ENCODE results near the gene CEP112. TPM values are rescaled to one million over a fixed set of nuclear protein-coding genes. Genes with fewer than 3 reads are reported as not detected.

CEP112 gene
- total and polyA plus RNA-seq, 2 donors (not counting 3 experiments of a cell fraction or from before 2014, with no cell fraction given), result 1.5 to 25.3 TPM

DNA sequence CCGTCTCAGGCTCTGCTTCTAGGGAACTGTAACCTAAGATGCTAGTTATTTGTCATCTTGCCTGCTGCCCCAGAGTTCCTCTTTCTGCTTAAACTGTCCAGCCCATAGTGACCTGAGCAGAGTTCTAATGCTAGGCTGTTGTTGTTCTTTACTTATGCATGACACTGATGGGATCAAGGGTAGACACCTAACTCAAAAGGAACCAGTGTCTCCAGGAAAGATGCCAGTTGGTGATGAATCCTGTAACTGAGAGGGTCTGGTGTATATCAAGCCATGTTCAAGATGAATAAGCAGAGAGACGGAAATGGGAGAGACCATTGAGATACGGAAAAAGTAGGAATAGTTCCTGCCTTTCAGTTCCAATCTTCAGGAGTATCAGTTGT is 23.6 kb upstream of the CEP112 start:
- intact Hi-C loops (cut with micrococcal nuclease), result no loop called here
- H2AFZ ChIP-seq (ENCODE audit: low read depth, low read length), result no peak overlapping the region
- no peak for DNase-seq (ENCODE audit: low read depth, low spot score)
- no peak overlapping the region for H3K4me3 ChIP-seq (replicated peaks in 1 of 3; ENCODE audit: insufficient read depth in 1 of 3, low read depth in 1 of 3, low read length in 3 of 3)
- no peaks in the 10 kb centered on the region for H3K36me3 ChIP-seq (ENCODE audit: control insufficient read depth in 2 of 2, extremely low read depth in 1 of 2, insufficient read depth in 2 of 2, low read length in 2 of 2)
- POLR2A ChIA-PET, result no interaction called here
- BruUV-seq (replicated peaks), result no TSS peak
- H3K9me1 ChIP-seq (replicated peaks; ENCODE audit: control insufficient read depth, extremely low read depth, insufficient read depth, low read length), result no peaks in the 10 kb centered on the region
- TF ChIP-seq, protein P1, sequence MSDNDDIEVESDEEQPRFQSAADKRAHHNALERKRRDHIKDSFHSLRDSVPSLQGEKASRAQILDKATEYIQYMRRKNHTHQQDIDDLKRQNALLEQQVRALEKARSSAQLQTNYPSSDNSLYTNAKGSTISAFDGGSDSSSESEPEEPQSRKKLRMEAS (IDR thresholded peaks at IDR 0.05; ENCODE audit: insufficient read depth, insufficient read length), result no peak
- H3K27ac ChIP-seq (ENCODE audit: insufficient read depth, low read depth, low read length), result no peak overlapping the region
- no peak overlapping the region for H3K4me2 ChIP-seq (ENCODE audit: insufficient read depth, low read length)
- H4K20me1 ChIP-seq (replicated peaks; ENCODE audit: control insufficient read depth, extremely low read depth, insufficient read depth, low read length), result no peaks in the 10 kb centered on the region
- FAIRE-seq, result no peak
- H3K79me2 ChIP-seq (ENCODE audit: control insufficient read depth, insufficient read depth, low read length), result no peaks in the 10 kb centered on the region
- no peaks in the 10 kb centered on the region for H3K9me3 ChIP-seq (replicated peaks; ENCODE audit: control insufficient read depth, insufficient read depth, low read length)
- peaks cover 9 to 14% of the 10 kb centered on the region in 2 experiments for H3K27me3 ChIP-seq (ENCODE audit: control insufficient read depth in 2 of 2, insufficient read depth in 2 of 2, low read length in 2 of 2)
- H3K4me1 ChIP-seq (ENCODE audit: control insufficient read depth, extremely low read depth, insufficient read depth, low read length), result no peaks in the 10 kb centered on the region
- dilution Hi-C loops (cut with MboI; ENCODE audit: extremely low pct_ligation_motif_present, low sequenced_read_pairs), result no loop called here
- CTCF ChIA-PET, result interaction anchor here (0.9 kb wide), 1 partner anchor 15 kb away, joined by 4 read pairs; no protein-coding TSS in a partner anchor
- no peak overlapping the region for H3K9ac ChIP-seq (replicated peaks; ENCODE audit: extremely low read depth, insufficient read depth, low read length)

DNA sequence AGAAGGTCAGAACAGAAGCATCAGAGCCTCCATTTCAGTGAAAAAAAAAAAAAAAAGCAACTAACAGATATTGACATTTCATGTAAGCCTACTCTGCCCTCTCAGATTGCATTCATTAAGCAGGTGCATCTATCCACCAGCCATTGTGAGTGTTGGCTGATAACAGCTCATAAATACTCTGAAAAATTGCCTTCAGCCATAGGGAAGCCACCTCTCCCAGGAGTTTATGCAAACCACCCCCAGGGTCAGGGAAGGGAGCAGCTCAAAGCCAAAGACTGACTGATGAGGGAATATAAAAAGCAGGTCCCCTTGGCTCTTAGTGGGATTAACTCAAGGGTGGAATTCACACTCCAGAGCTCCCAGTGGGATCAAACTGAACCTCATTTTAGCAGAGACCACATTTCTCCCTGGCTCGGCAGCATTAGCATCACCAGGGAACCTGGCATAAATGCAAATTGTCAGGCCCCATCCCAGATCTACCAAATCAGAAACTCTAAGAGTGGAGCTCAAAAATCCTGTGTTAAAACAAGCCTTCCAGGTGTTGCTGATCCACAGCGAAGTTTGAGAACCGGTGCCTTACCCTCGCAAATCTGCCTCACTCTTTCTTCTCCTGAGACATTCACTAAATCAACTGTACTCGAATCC is 23.1 kb upstream of the CEP112 start:
- intact Hi-C loops (cut with micrococcal nuclease), result no loop called here

More for the DNA sequence above, 23.1 kb upstream of the CEP112 start:
- Histone ChIP-seq H3K79me2 (ENCODE audit: control insufficient read depth, insufficient read depth, low read length) (no peaks in the 10 kb centered on the region), H3K36me3 (ENCODE audit: control insufficient read depth in 2 of 2, extremely low read depth in 1 of 2, insufficient read depth in 2 of 2, low read length in 2 of 2) (no peaks in the 10 kb centered on the region), H3K4me3 (replicated peaks in 1 of 3; ENCODE audit: insufficient read depth in 1 of 3, low read depth in 1 of 3, low read length in 3 of 3) (no peak overlapping the region), H3K27me3 (ENCODE audit: control insufficient read depth in 2 of 2, insufficient read depth in 2 of 2, low read length in 2 of 2) (peaks cover 4 to 10% of the 10 kb centered on the region in 2 experiments), H3K4me2 (ENCODE audit: insufficient read depth, low read length) (no peak overlapping the region), H3K9me3 (replicated peaks; ENCODE audit: control insufficient read depth, insufficient read depth, low read length) (no peaks in the 10 kb centered on the region), H3K4me1 (ENCODE audit: control insufficient read depth, extremely low read depth, insufficient read depth, low read length) (no peaks in the 10 kb centered on the region), H4K20me1 (replicated peaks; ENCODE audit: control insufficient read depth, extremely low read depth, insufficient read depth, low read length) (no peaks in the 10 kb centered on the region), H3K27ac (ENCODE audit: insufficient read depth, low read depth, low read length) (no peak overlapping the region), H3K9me1 (replicated peaks; ENCODE audit: control insufficient read depth, extremely low read depth, insufficient read depth, low read length) (no peaks in the 10 kb centered on the region), H3K9ac (replicated peaks; ENCODE audit: extremely low read depth, insufficient read depth, low read length) (no peak overlapping the region), H2AFZ (ENCODE audit: low read depth, low read length) (no peak overlapping the region)
- no peak for TF ChIP-seq POLR2AphosphoS5 (IDR thresholded peaks at IDR 0.05; ENCODE audit: insufficient read depth, low read depth, low read length)
- TF ChIP-seq, protein P1 (IDR thresholded peaks at IDR 0.05; ENCODE audit: insufficient read depth, insufficient read length), result no peak
- POLR2A ChIA-PET, result no interaction called here
- CTCF ChIA-PET, result interaction anchor here (0.9 kb wide), 1 partner anchor 15 kb away, joined by 4 read pairs; no protein-coding TSS in a partner anchor
- DNase-seq (ENCODE audit: low read depth, low spot score), result no peak
- dilution Hi-C loops (cut with MboI; ENCODE audit: extremely low pct_ligation_motif_present, low sequenced_read_pairs), result no loop called here
- no peak for FAIRE-seq
- no TSS peak for BruUV-seq (replicated peaks)

Measured in endothelial cell of umbilical vein (primary cell).